CD4-positive, alpha-beta T cell treated with Interleukin-4 for 1 hour (primary cell): ENCODE results near the gene RFT1.
A peak's percentile ranks its signal among the peaks of the same experiment; 100 is the strongest.

Source experiments
- DNase-seq, 2 donors: peaks; one replicate each; pipeline ENCODE4 v3.0.0-alpha.2; 2020 to 2022

Gene RFT1, protein sequence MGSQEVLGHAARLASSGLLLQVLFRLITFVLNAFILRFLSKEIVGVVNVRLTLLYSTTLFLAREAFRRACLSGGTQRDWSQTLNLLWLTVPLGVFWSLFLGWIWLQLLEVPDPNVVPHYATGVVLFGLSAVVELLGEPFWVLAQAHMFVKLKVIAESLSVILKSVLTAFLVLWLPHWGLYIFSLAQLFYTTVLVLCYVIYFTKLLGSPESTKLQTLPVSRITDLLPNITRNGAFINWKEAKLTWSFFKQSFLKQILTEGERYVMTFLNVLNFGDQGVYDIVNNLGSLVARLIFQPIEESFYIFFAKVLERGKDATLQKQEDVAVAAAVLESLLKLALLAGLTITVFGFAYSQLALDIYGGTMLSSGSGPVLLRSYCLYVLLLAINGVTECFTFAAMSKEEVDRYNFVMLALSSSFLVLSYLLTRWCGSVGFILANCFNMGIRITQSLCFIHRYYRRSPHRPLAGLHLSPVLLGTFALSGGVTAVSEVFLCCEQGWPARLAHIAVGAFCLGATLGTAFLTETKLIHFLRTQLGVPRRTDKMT

DNA sequence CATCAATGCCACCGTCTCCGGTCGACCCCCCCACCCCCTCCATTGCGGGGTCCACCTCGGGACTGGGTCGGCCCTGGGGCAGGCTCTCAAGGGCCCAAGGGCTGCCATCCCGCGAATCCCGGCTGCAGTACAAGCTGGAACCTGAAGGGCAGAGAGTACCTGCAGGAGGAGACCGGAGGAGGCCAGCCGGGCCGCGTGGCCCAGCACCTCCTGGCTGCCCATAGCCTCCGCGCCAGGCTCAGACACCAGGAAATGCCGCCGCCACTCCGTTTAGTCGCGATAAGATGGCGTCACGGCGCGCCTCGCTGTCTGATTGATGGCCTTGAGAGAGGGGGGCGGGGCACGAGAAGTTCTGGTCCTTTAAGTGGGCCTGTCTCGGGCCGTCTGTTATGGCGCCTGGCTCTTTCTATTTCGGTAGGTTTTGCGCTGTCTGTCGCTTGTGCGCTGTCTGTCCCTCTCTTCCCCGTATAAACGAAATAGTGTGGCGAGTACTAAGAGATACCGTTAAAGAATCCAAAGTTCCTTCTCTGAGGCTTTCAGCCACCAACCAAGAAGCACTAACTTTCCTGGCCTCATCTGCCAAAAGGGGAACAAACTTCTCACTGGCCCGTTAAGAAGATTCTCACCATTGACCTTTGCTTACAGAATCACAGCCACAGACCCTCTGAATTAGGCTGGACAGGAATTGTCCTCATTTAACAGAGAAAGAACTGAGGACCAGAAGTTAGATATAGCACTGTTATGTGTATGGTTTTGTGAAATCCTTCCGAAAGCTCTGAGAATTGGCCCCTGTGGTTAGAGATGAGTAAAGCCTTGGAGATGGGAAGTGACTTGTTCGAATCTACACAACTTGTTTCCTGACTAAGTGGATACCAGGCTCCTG is at the start of gene RFT1:
Gene RFT1, minus strand, starts transcription at position 257 of the 883 bp plus-strand sequence. Its CDS starts 35 bp downstream, at position 222.
- DNase-seq, result peak; percentile 97

DNA sequence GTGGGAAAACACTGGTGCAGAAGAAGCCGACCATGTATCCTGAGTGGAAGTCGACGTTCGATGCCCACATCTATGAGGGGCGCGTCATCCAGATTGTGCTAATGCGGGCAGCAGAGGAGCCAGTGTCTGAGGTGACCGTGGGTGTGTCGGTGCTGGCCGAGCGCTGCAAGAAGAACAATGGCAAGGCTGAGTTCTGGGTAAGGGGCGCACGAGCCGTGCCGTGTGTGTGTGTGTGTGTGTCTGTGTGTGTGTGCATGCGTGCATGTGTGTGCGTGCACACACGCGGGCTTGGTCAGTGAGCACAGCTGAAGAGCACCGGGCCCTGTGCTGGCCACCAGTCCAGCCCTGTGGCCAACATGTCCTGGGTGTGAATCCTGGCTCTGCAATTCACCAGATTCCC is 49.3 kb upstream of the RFT1 start:
- no peak for DNase-seq

DNA sequence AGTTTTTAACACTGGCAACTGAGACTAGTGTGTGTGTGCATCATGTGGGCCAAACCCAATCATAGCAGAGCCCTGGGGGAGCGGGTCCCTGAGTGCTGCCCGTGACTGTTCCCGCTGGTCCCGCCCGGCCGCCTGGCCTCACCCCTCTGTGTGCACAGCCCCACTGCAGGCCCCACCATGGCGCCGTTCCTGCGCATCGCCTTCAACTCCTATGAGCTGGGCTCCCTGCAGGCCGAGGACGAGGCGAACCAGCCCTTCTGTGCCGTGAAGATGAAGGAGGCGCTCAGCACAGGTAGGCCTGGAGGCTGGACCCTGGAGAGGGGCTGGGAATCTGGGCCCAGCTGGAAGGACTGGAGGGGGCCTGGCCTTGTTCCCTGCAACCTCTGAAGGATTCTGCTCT is 48.0 kb upstream of the RFT1 start:
- no peak for DNase-seq

DNA sequence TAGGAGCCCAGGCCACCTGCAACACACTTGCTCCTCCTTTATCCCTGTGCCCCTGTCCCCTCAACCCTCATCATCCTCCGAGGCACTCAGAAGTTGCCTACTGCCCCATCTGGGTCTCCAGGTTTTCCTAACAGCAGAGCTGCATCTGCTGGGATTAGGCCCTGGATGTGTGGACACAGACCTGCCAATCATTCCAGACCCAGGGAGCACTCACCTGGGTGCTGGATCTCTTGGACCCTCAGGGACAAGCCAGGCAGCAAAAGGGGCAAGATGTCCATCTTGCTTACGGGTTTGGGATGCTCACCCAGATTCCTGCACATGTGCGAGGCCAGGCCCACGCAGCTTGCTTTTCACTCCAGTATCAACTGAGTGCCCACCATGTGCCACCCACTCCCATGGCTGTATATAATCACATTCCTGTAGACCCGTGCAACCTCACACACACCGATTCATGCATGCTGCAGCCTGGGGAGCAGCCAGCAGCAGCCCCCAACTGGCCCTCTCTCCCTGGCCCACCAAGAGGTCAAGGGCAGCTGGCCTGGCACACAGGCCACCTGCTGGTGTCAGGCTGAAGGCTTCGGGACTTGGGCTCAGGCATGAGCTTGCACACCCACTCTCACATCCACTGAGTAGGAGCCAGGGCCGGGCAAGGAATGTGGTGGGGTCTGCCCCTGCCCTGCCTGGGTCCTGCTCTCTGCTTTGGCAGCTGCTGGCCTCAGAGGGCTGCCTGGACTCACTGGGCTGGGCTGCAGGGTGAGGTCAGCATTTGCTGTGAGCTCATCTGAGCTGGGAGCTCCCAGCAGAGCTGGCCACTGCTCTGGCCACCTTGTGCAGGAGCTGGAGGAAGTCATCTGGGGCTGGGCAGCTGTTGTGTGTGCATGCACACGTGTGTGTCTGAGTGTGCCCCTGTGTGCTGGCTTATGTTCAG is 45.6 kb upstream of the RFT1 start:
- DNase-seq, result no peak

DNA sequence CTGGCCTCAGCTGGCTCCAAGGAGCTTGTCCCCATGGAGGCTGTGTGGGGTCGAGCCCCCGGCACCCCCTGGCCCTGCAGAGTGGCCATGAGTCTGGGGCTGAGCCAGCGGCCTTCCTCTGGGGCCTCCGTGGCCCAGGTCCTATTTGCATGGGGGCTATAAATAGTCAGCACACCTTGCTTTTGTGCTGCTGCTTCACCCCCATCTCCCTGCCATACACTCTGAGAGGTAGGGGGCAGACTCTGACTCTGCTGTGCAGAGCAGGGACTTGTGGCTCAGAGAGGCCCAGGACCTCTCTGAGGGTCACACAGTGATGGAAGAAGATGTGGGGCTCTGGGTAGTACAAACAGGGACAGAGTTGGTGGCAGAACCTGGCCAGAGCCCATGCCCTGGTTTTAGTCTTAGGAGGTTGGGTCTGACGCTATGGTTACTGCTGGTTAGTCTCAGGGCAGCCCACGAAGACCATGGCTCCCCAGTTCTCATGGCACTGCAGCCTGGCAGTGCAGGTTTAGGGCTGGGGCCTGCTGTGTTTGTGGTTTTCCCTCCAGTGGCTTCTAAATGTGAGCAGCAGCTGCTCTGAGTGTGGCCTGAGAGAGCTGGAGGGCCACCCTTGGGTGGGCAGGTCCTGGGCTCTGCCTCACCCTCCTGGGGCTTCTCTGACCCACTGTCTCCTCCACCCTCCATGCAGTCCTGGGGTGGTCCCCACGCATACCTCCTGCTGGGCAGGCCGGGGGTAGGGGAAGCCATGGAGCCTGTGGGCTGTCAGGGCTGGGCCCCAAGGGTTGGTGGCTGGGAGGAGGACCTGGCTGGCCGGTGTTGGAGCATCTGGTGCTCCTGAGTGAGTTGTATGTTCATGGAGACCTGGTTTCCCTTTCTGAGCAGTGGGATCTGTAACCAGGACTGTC is 44.4 kb upstream of the RFT1 start:
- no peak for DNase-seq

DNA sequence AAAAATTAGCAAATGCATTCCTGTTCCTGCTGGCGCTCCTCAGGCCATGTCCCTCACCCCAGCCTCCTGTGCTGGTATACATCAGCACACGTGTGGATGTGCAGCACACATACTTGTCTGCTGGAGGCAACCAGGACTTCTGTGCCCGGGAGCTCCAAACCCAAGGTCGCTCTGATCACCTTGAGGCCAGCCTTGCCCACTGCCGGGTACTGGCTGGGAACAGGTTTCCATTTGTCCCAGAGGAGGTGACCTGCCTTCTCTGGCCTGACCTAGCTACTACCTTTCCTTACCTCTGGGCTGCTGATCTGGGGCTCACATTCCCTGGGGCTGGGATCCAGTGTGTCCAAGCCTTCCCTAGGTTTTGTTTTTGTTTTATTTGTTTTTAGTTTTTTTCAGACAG is 42.9 kb upstream of the RFT1 start:
- DNase-seq, result no peak

DNA sequence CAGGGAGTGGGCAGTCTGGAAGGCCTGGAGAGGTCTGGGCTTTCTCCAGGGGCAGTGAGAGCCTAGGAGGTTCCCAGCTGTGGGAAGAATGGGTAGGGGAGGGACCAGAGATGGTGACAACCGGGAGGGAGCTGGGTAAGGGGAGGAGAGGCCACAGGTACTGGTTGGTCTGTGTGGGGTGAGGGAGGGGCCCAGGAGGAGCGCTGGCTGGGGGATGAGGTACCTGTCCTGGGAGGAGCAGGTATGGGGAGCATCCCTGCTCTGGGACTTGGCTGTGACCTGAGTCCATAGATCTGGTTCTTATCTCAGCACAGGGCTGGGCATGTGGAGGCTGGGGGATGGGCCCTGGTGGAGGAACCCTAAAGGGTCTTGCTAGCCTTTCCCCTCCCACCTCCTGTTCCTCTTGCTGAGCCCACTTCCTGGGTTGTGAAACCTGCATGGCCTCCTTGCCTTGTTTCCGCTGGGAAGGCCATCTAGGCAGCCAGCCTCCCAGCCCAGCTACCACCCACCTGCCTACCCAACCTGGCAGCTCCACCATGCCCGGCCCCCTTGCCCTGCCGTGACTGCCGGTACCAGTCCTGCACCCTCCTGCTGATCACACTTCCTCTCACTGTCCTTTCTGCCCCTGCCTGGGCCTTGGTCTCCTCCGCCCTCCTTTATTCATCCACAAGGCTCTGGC is 41.7 kb upstream of the RFT1 start:
- DNase-seq, result no peak

DNA sequence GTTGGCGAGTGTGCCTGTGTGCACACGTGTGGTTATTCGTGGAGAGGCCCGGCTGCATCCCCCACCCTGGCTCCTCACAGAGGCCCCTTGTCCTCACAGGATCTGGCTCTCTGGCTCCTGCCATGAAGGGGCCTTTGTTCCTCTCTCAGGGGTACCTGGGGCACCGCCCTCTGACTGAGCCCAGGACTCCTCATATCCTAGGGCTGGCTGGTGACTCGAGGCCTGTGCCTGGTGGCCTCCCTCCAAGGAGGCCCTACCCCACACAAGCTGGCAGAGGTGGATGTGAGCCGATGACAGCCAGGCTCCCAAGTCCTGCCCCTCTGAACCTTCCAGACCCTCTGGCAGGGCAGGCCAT is 40.8 kb upstream of the RFT1 start:
- no peak for DNase-seq

DNA sequence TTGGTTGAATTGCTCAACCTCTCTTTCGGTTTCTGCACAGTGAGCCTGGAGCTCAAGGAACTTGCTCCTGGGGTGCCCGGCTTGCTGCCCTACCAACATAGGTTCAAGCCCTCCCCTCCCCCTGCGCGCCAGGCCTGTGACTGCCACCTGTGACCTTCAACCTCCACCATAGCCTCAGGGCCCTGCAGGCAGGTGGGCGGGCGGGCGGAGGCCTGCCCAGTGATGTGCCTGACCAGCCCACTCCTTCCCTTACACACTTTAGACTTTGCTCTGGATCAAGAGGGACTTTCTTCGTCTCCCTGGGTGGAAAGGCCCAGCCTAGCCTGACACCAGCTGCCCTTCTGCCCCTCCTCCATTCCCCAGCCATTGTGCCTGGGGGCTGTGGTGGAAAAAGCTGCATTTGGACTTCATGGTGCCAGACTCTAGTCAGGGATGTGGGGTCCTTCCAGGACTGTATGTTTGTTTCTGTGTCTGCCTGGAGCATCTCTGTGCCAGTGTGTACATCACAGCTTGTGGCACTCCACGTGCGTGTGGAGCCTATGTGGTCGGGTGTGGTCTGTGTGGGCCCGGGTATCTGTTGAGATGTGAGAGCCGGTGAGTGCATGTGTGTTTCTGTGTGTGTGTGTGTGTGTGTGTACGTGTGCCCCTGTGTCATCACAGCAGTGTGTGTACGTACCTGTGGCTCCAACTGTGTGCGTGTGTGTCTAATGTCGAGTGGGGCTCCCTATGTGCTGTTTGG is 40.3 kb upstream of the RFT1 start:
- DNase-seq, result peak in 1 of 2 donors; percentile 49

DNA sequence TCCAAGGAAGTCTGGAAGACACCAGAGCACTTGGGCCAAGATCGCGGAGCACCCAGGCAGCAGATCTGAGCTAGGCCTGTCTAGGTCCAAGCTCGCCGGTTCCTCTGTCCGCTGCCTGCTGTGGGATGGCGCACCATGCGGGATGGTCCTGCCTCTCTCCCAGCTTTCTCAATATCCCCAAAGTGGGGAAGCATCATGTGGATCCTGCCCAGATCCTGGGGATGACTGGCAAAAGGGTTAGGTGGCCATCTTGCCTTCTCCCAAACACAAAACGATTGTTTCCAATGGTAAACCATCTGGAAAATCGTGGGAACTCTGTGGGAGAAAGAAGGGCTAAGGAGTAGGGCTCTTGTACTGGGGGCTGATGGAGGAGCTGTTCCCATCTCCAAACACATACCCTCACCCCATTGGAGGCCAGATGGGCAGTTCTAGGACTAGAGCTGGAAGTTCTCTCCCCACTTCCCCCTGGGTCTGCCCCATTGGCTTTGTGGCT is 39.6 kb upstream of the RFT1 start:
- DNase-seq, result no peak

DNA sequence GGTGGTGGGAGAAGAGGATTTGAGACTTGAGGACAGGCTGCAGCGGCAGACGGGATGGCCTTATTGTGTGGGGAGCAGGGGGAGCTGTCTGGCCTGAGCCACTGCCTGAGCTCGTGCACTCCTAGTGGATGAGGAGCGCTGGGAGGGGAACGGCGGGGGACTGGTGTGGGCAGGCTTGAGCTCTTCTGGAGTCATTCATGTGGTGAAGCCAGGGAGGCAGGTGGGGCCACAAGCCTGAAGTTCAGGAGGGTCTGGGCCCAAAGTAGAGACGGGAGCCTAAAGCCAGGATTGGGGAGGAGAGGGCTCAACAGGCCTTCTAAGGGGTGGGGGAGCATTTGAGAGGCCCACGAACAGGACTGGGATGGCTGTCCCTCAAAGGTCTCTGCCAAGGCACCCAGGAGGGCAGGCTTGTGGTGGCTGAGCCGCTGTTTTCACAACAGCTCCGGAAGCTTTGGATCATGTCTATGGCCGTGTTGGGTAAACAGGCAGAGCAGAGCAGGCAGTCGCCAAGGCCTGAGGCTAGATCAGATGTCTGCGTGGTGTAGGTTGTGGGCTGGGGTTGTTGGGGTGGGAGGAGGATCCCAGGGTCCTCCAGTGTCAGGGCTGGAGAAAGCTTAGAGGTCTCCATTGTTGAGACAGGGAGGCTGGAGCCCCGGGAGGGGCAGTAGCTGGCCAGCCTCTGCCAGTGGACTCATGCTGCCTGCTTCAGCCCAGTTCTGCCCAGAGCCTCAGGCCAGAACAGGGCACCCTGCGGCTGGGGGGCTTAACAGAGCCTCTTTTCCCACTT is 39.0 kb upstream of the RFT1 start:
- DNase-seq, result no peak

DNA sequence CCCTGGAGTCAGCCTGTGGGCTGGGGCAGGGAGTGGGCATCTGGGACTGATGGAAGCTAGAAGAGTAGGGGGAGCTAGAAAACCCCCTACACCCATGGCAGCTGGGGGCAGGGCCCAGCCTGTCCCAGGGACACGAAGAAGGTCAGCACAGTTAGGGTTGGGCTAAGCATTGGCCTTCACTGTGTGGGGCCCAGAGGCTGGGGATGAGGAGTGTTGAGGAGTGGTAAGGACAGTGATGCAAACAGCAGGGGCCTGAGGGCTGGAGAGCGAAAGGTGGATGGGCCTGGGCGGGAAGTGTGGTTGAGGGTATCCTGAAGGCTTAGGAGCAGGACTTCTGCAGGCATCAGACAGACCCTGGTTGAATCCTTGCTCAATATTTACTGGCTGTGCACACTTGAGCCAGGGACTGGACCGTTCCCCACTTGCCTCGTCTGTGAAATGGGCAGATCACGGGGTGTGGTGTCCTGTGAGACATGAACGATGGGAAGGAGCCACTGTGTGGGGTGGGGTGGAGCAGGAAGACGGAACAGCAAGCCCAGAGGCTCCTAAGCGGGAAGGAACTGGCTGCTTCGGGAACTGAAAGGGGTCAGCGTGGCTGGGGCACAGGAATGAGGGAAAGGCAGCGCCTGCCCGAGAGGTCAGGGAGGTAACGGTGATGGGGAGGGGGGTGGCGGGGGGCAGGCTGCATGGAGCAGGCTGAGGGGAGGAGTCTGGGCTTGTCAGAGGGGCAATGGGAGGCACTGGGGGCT is 38.1 kb upstream of the RFT1 start:
- DNase-seq, result no peak

DNA sequence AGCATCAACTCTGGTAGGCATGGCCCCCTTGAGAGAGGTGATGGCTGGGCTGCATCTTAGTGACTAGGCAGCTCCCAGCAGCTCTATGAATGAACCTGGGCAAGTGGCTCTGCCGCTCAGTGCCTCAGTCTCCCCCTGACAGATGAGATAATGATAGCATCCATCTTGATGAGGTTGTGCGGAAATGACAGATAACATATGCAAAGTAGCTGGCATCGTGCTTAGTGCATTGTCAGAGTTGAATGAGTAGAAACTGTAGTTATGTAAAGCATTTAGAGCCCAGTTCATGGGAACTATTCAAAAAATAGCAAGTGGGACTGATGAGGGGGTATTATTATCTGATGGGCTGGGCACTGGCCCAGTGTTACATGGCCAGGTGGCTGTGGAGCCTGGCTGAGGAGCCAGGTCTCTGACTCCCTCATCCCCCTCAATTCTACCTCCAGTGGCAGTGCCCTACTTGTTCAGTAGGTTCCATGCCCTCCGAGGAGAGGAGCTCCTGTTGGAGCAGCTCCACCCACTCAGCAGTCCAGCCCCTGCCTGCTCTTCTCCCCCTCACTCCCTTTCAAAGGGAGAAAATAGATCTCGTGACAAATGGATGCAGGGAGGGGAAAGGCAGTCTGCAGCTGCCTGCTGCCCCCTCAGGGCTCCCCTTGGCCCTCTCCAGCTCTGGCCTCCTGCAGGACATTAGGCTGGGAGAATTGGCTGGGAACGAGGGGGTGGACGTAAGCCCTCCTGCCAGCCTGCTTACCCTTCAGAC is 37.4 kb upstream of the RFT1 start:
- no peak for DNase-seq

DNA sequence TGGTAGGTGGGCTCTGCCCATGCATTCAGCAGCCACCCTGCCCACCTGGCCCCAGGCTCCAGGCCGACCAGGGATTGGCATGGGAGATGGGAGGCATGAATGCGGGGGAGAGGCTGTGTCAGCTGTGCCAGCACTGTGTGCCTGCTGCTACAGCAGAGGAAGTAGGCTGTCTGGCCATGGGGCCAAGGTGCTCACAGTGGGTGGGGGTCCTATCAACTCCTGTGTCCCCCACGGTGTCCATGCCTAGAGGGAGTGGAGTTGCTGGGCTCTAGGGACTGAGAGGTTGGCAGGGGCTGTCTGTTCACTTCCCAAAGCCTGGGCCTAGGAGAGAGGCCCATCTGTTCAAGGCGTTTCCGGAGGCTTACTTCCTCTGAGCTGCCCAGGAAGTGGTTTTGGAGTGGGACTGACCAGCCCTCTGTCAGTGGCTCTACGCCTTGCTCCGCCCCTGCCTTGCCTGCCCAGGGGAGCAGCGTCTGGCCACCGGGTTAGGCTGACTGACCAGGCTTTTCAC is 36.6 kb upstream of the RFT1 start:
- peak in 1 of 2 donors; percentile 53 for DNase-seq

DNA sequence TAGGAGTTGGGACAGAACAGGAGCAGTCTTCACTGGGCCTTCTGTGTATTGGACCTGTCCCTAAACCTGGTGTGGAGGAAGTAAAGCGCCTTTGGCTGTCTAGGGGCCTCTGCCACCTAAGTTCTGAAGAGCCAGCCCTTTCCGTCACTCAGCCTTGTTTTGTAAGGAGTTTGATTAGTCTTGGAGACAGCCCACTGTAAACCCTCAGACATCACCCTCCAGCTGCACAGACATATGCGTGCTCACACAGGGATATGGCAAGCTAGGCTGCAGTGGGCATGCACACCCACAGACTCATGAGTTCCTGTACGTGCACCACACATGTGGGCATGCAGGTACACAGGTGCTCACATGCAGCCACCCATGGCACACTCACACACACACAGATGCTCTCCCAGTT is 36.0 kb upstream of the RFT1 start:
- no peak for DNase-seq

DNA sequence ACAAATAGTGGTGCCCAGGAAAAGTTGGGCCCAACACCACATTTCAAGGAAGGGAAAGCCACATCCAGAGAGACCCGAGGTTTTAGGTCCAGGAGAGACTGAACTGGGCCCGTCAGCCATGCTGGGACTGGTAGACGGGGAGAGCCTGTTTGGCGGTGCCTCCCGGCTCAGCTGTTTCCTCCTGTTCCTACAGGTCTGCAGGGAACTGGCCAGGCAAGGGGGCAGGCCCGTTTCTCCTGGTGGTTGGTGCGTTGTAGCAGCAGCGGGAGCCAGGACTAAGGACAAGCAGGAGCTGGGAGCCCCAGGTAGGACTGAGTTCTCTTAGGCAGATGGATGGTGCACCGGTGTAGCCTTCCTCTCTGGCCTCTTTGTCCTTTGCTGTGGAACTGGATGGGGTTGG is 34.7 kb upstream of the RFT1 start:
- DNase-seq, result no peak
